K562 (cell line): Measurements from ENCODE around the gene CWC22. TPM values are rescaled to one million over a fixed set of nuclear protein-coding genes. Genes with fewer than 3 reads are reported as not detected.

Source experiments
- ATAC-seq: fragments of 200-7000 bp; cut with Tn5 transposase; 3 replicates; pipeline ENCODE4 v1.9.1; 2020; ENCODE audit warnings: moderate library complexity
- BruUV-seq: library from RNA; stranded (reverse); fragments of 400-500 nt; replicated peaks from 2 replicates; lab custom pipeline; 2021; lab: Mats Ljungman, UMichigan
- CTCF ChIA-PET: fragments of 300-600 bp; formaldehyde crosslinking; extraction: SDS; loops from one replicate; lab custom pipeline; 2021; ENCODE audit warnings: low intra/inter-chr PET ratio; lab: Yijun Ruan, JAX
- POLR2A ChIA-PET: fragments of 300-600, 350-650 bp; sonication (Branson Sonifier 250); formaldehyde crosslinking; extraction: SDS; loops from one replicate; lab custom pipeline; 2021; ENCODE audit warnings: antibody characterized with exemption, inconsistent platforms; lab: Yijun Ruan, JAX
- DNase-seq, 4 experiments: peaks; one replicate each; pipeline versions ENCODE4 v3.0.0 to v3.0.0-alpha.2; 2011 to 2018; ENCODE audit warnings: low spot score in 3 of 4, mixed read lengths in 3 of 4; ENCODE audit errors: extremely low read depth in 1 of 4
- FAIRE-seq: peaks from 2 replicates; lab custom pipeline; 2011; peaks lifted over from hg19 to GRCh38; lab: Jason Lieb, UNC
- H2AFZ ChIP-seq: 2 replicates; pipeline ENCODE4 v1.6.0; 2011; ENCODE audit warnings: low read depth, low read length, control low read depth, inconsistent platforms
- H3K27ac ChIP-seq: fragments of 200-600 bp; 3 replicates; pipeline ENCODE4 v1.8.0; 2011; ENCODE audit warnings: low read depth, mild to moderate bottlenecking, control low read depth, inconsistent platforms, low read length, moderate library complexity, mixed read lengths; ENCODE audit errors: extremely low read depth
- H3K27me3 ChIP-seq, 2 experiments: fragments of 300-600 bp in 1 of 2; 2 replicates in 1 of 2; 3 replicates in 1 of 2; pipeline versions ENCODE4 v1.6.0 to v1.8.0; 2011; ENCODE audit warnings: inconsistent platforms in 2 of 2, low read length in 2 of 2, mild to moderate bottlenecking in 1 of 2, mixed read lengths in 1 of 2, moderate library complexity in 1 of 2; ENCODE audit not compliant: control insufficient read depth in 2 of 2, insufficient read depth in 2 of 2
- H3K36me3 ChIP-seq: fragments of 300-600 bp; 3 replicates; pipeline ENCODE4 v1.8.0; 2011; ENCODE audit warnings: mild to moderate bottlenecking, low read length, inconsistent platforms; ENCODE audit not compliant: control insufficient read depth, insufficient read depth
- H3K4me1 ChIP-seq, 2 experiments: fragments of 200-600 bp in 1 of 2; replicated peaks in 1 of 2; 2 replicates in 1 of 2; 3 replicates in 1 of 2; pipeline versions ENCODE4 v1.5.1 to v1.8.0; 2011; ENCODE audit warnings: inconsistent platforms in 2 of 2, low read length in 2 of 2, mild to moderate bottlenecking in 1 of 2, mixed read lengths in 1 of 2, moderate library complexity in 1 of 2; ENCODE audit not compliant: control insufficient read depth in 2 of 2, insufficient read depth in 2 of 2
- H3K4me2 ChIP-seq: 2 replicates; pipeline ENCODE4 v1.6.1; 2011; ENCODE audit warnings: low read length, control low read depth, inconsistent platforms, mixed read lengths; ENCODE audit not compliant: insufficient read depth
- H3K4me3 ChIP-seq: fragments of 200-600 bp; sonication (generic), shearing (Covaris generic); 2 replicates; pipeline ENCODE4 v1.5.1; 2016; ENCODE audit warnings: control low read depth, inconsistent platforms
- H3K79me2 ChIP-seq: fragments of 200-600 bp; 3 replicates; pipeline ENCODE4 v1.8.0; 2011; ENCODE audit warnings: low read length, inconsistent platforms; ENCODE audit not compliant: control insufficient read depth, insufficient read depth
- H3K9ac ChIP-seq, 2 experiments: 2 replicates each; pipeline versions ENCODE4 v1.6.0 to v1.6.1; 2011; ENCODE audit warnings: low read depth in 2 of 2, low read length in 2 of 2, control low read depth in 1 of 2, inconsistent platforms in 1 of 2, mild to moderate bottlenecking in 1 of 2, mixed read lengths in 1 of 2; ENCODE audit not compliant: insufficient read depth in 1 of 2
- H3K9me1 ChIP-seq: one replicate; pipeline ENCODE4 v1.6.0; 2011; ENCODE audit warnings: inconsistent platforms, mild to moderate bottlenecking, low read length, moderate library complexity; ENCODE audit not compliant: control insufficient read depth, insufficient read depth
- H3K9me3 ChIP-seq: replicated peaks from 2 replicates; pipeline ENCODE4 v1.5.1; 2011; ENCODE audit warnings: low read depth, low read length, inconsistent platforms; ENCODE audit not compliant: control insufficient read depth, insufficient read depth
- H4K20me1 ChIP-seq: replicated peaks from 2 replicates; pipeline ENCODE4 v1.6.1; 2011; ENCODE audit warnings: low read length, inconsistent platforms, mixed read lengths; ENCODE audit not compliant: control insufficient read depth, insufficient read depth
- CBFA2T2 ChIP-seq: fragments of 450-650 bp; conservative IDR thresholded peaks from 2 replicates; pipeline ENCODE4 v1.6.1; 2017; ENCODE audit warnings: mild to moderate bottlenecking
- CHAMP1 ChIP-seq: fragments of 450-650 bp; IDR thresholded peaks from 2 replicates; pipeline ENCODE4 v1.6.1; 2016; ENCODE audit warnings: mild to moderate bottlenecking
- ID3 ChIP-seq, 2 experiments: fragments of 250-450 bp in 1 of 2; fragments of 450-650 bp in 1 of 2; sonication (Bioruptor Pico) in 1 of 2; IDR thresholded peaks; 2 replicates each; pipeline versions ENCODE4 v1.6.1 to v1.8.0; 2016 to 2021; ENCODE audit warnings: mild to moderate bottlenecking in 2 of 2, moderate library complexity in 2 of 2, missing compliant biosample characterization in 1 of 2, missing genetic modification characterization in 1 of 2
- NFYB ChIP-seq: IDR thresholded peaks from 2 replicates; pipeline ENCODE4 v1.6.1; 2011; ENCODE audit warnings: mild to moderate bottlenecking, moderate library complexity; ENCODE audit not compliant: insufficient read length; ENCODE audit errors: extremely low read depth
- SNRNP70 ChIP-seq: fragments of 200-400 bp; formaldehyde crosslinking; optimal IDR thresholded peaks from 2 replicates; pipeline ENCODE3; 2017; ENCODE audit warnings: low read depth, low read length
- SUPT5H ChIP-seq: fragments of 450-650 bp; IDR thresholded peaks from 2 replicates; pipeline ENCODE4 v1.6.1; 2016
- USF1 ChIP-seq: sonication (generic); formaldehyde crosslinking; IDR thresholded peaks from 2 replicates; pipeline ENCODE4 v1.9.0; 2022; ENCODE audit warnings: mild to moderate bottlenecking, missing genetic modification reagents
- ZC3H11A ChIP-seq: IDR thresholded peaks from 2 replicates; pipeline ENCODE4 v1.6.1; 2012; ENCODE audit warnings: low read depth, low read length, improper control_type of control experiment
- ZC3H4 ChIP-seq: sonication (generic); formaldehyde crosslinking; IDR thresholded peaks from 2 replicates; pipeline ENCODE4 v1.9.0; 2021; ENCODE audit warnings: missing genetic modification reagents, borderline replicate concordance
- ZNF146 ChIP-seq: IDR thresholded peaks from one replicate; pipeline ENCODE4 v1.6.1; 2018; ENCODE audit warnings: missing compliant biosample characterization; ENCODE audit not compliant: unreplicated experiment
- ZNF586 ChIP-seq: fragments of 450-650 bp; formaldehyde crosslinking; conservative IDR thresholded peaks from 2 replicates; pipeline ENCODE4 v1.4.0; 2020; ENCODE audit warnings: mild to moderate bottlenecking, moderate library complexity
- ZNF609 ChIP-seq: sonication (generic); formaldehyde crosslinking; IDR thresholded peaks from 2 replicates; pipeline ENCODE4 v1.8.1; 2023; ENCODE audit warnings: missing genetic modification reagents, mild to moderate bottlenecking, borderline replicate concordance
- WGBS: fragments of 100-300 bp; shearing (Covaris generic); methylation state at CpG from one replicate; pipeline ENCODE4 v1.1.6; 2016; ENCODE audit warnings: low coverage, mixed read lengths; ENCODE audit not compliant: insufficient coverage; ENCODE audit errors: missing lambda C conversion rate; 5-methylcytosine and 5-hydroxymethylcytosine counted together
- in situ Hi-C: fragments of 300-500 bp; cut with MboI; formaldehyde crosslinking; loops from 4 replicates; pipeline ENCODE4 v1.15.0; 2018; ENCODE audit warnings: inconsistent platforms, mixed read lengths
- intact Hi-C: fragments of 100-400 bp; cut with micrococcal nuclease; formaldehyde crosslinking; loops from 2 replicates; pipeline ENCODE4 v1.14.2; 2022
- polyA plus RNA-seq, 8 experiments: library from polyadenylated mRNA; depleted of rRNA in 4 of 8; stranded (reverse) in 5 of 8; unstranded in 3 of 8; fragments of >200 nt; fragmentation: Nextera tagmentation in 2 of 8; fragmentation: Illumina TruSeq in 1 of 8; extraction: Ambion mirVana in 2 of 8; extraction: Trizol in 1 of 8; gene quantifications; 2 replicates each; pipeline versions ENCODE4 v1.2.1 to v1.2.3, GENCODE V29; 2011 to 2014; ENCODE audit warnings: inconsistent platforms in 1 of 8, missing spikeins in 1 of 8
- total RNA-seq, 7 experiments: library from RNA; depleted of rRNA in 6 of 7; stranded (reverse); fragments of >200 nt in 6 of 7; fragmentation: Illumina TruSeq in 2 of 7; extraction: Trizol in 2 of 7; gene quantifications; 2 replicates each; pipeline versions ENCODE4 v1.2.1 to v1.2.3, GENCODE V29; 2011 to 2021; ENCODE audit warnings: low replicate concordance in 1 of 7

CWC22 gene
- total and polyA plus RNA-seq, 9 of the 15 experiments (the other 6 are each of a cell fraction or from before 2014, with no cell fraction given), result 14.5 to 54.2 (median 36.7) TPM

- Histone ChIP-seq H2AFZ (no peak overlapping the region), H3K9me1 (no peaks in the 10 kb centered on the region), H3K79me2 (no peaks in the 10 kb centered on the region), H3K36me3 (peaks cover 89% of the 10 kb centered on the region), H3K9me3 (no peaks in the 10 kb centered on the region), H3K27ac (no peak overlapping the region), H3K9ac (no peak overlapping the region), H3K4me3 (no peak overlapping the region), H3K27me3 (no peaks in the 10 kb centered on the region), H4K20me1 (no peaks in the 10 kb centered on the region), H3K4me1 (no peaks in the 10 kb centered on the region), H3K4me2 (no peak overlapping the region)
- no TSS peak for BruUV-seq
- no peak for FAIRE-seq
- DNase-seq, result no peak
- 69% methylated on average over 3 of the region's 3 CpGs for WGBS
- intact Hi-C loops, result no loop called here
- in situ Hi-C loops, result no loop called here
- POLR2A ChIA-PET, result no interaction called here
- CTCF ChIA-PET, result interaction anchor here (0.7 kb wide), 1 partner anchor 127 kb away, joined by 3 read pairs; no protein-coding TSS in a partner anchor
- no peak for ATAC-seq
- no peak for TF ChIP-seq SNRNP70
- no peak for TF ChIP-seq ZC3H11A
- no peak for TF ChIP-seq CBFA2T2
- TF ChIP-seq ID3 (CRISPR knock-in tag; IDR thresholded peaks at IDR 0.05), result no peak
- no peak for TF ChIP-seq ID3 (tag; IDR thresholded peaks at IDR 0.05)
- TF ChIP-seq ZNF586 (CRISPR knock-in tag), result no peak
- TF ChIP-seq ZNF609 (CRISPR knock-in tag), result no peak
- TF ChIP-seq USF1 (CRISPR knock-in tag), result no peak
- no peak for TF ChIP-seq SUPT5H
- no peak for TF ChIP-seq ZNF146 (CRISPR knock-in tag)
- no peak for TF ChIP-seq NFYB
- TF ChIP-seq CHAMP1, result no peak
- TF ChIP-seq ZC3H4, result no peak
Measured at GRCh38 chr2:179949438-179949837, 57.7 kb downstream of the CWC22 start.
